K562 (cell line): Measurements from ENCODE around the gene MAGI1. TPM values are rescaled to one million over a fixed set of nuclear protein-coding genes. Genes with fewer than 3 reads are reported as not detected.

Source experiments
- ATAC-seq: fragments of 200-7000 bp; cut with Tn5 transposase; 3 replicates; pipeline ENCODE4 v1.9.1; 2020; ENCODE audit warnings: moderate library complexity
- BruUV-seq: library from RNA; stranded (reverse); fragments of 400-500 nt; replicated peaks from 2 replicates; lab custom pipeline; 2021; lab: Mats Ljungman, UMichigan
- CTCF ChIA-PET: fragments of 300-600 bp; formaldehyde crosslinking; extraction: SDS; loops from one replicate; lab custom pipeline; 2021; ENCODE audit warnings: low intra/inter-chr PET ratio; lab: Yijun Ruan, JAX
- POLR2A ChIA-PET: fragments of 300-600, 350-650 bp; sonication (Branson Sonifier 250); formaldehyde crosslinking; extraction: SDS; loops from one replicate; lab custom pipeline; 2021; ENCODE audit warnings: antibody characterized with exemption, inconsistent platforms; lab: Yijun Ruan, JAX
- DNase-seq, 4 experiments: peaks; one replicate each; pipeline versions ENCODE4 v3.0.0 to v3.0.0-alpha.2; 2011 to 2018; ENCODE audit warnings: low spot score in 3 of 4, mixed read lengths in 3 of 4; ENCODE audit errors: extremely low read depth in 1 of 4
- FAIRE-seq: peaks from 2 replicates; lab custom pipeline; 2011; peaks lifted over from hg19 to GRCh38; lab: Jason Lieb, UNC
- H2AFZ ChIP-seq: 2 replicates; pipeline ENCODE4 v1.6.0; 2011; ENCODE audit warnings: low read depth, low read length, control low read depth, inconsistent platforms
- H3K27ac ChIP-seq: fragments of 200-600 bp; 3 replicates; pipeline ENCODE4 v1.8.0; 2011; ENCODE audit warnings: low read depth, mild to moderate bottlenecking, control low read depth, inconsistent platforms, low read length, moderate library complexity, mixed read lengths; ENCODE audit errors: extremely low read depth
- H3K27me3 ChIP-seq, 2 experiments: fragments of 300-600 bp in 1 of 2; 2 replicates in 1 of 2; 3 replicates in 1 of 2; pipeline versions ENCODE4 v1.6.0 to v1.8.0; 2011; ENCODE audit warnings: inconsistent platforms in 2 of 2, low read length in 2 of 2, mild to moderate bottlenecking in 1 of 2, mixed read lengths in 1 of 2, moderate library complexity in 1 of 2; ENCODE audit not compliant: control insufficient read depth in 2 of 2, insufficient read depth in 2 of 2
- H3K36me3 ChIP-seq: fragments of 300-600 bp; 3 replicates; pipeline ENCODE4 v1.8.0; 2011; ENCODE audit warnings: mild to moderate bottlenecking, low read length, inconsistent platforms; ENCODE audit not compliant: control insufficient read depth, insufficient read depth
- H3K4me1 ChIP-seq, 2 experiments: fragments of 200-600 bp in 1 of 2; replicated peaks in 1 of 2; 2 replicates in 1 of 2; 3 replicates in 1 of 2; pipeline versions ENCODE4 v1.5.1 to v1.8.0; 2011; ENCODE audit warnings: inconsistent platforms in 2 of 2, low read length in 2 of 2, mild to moderate bottlenecking in 1 of 2, mixed read lengths in 1 of 2, moderate library complexity in 1 of 2; ENCODE audit not compliant: control insufficient read depth in 2 of 2, insufficient read depth in 2 of 2
- H3K4me2 ChIP-seq: 2 replicates; pipeline ENCODE4 v1.6.1; 2011; ENCODE audit warnings: low read length, control low read depth, inconsistent platforms, mixed read lengths; ENCODE audit not compliant: insufficient read depth
- H3K4me3 ChIP-seq: fragments of 200-600 bp; sonication (generic), shearing (Covaris generic); 2 replicates; pipeline ENCODE4 v1.5.1; 2016; ENCODE audit warnings: control low read depth, inconsistent platforms
- H3K79me2 ChIP-seq: fragments of 200-600 bp; 3 replicates; pipeline ENCODE4 v1.8.0; 2011; ENCODE audit warnings: low read length, inconsistent platforms; ENCODE audit not compliant: control insufficient read depth, insufficient read depth
- H3K9ac ChIP-seq, 2 experiments: 2 replicates each; pipeline versions ENCODE4 v1.6.0 to v1.6.1; 2011; ENCODE audit warnings: low read depth in 2 of 2, low read length in 2 of 2, control low read depth in 1 of 2, inconsistent platforms in 1 of 2, mild to moderate bottlenecking in 1 of 2, mixed read lengths in 1 of 2; ENCODE audit not compliant: insufficient read depth in 1 of 2
- H3K9me1 ChIP-seq: one replicate; pipeline ENCODE4 v1.6.0; 2011; ENCODE audit warnings: inconsistent platforms, mild to moderate bottlenecking, low read length, moderate library complexity; ENCODE audit not compliant: control insufficient read depth, insufficient read depth
- H3K9me3 ChIP-seq: replicated peaks from 2 replicates; pipeline ENCODE4 v1.5.1; 2011; ENCODE audit warnings: low read depth, low read length, inconsistent platforms; ENCODE audit not compliant: control insufficient read depth, insufficient read depth
- H4K20me1 ChIP-seq: replicated peaks from 2 replicates; pipeline ENCODE4 v1.6.1; 2011; ENCODE audit warnings: low read length, inconsistent platforms, mixed read lengths; ENCODE audit not compliant: control insufficient read depth, insufficient read depth
- MBD2 ChIP-seq: sonication (generic); IDR thresholded peaks from 2 replicates; pipeline ENCODE4 v1.6.1; 2016; ENCODE audit warnings: low read depth, borderline replicate concordance
- MECOM ChIP-seq: fragments of 250-450 bp; sonication (Bioruptor Pico); IDR thresholded peaks from 2 replicates; pipeline ENCODE4 v1.8.0; 2022; ENCODE audit warnings: inconsistent platforms
- PCBP1 ChIP-seq: fragments of 200-400 bp; formaldehyde crosslinking; IDR thresholded peaks from 2 replicates; pipeline ENCODE4 v1.6.1; 2018; ENCODE audit warnings: mild to moderate bottlenecking, low read depth, low read length; ENCODE audit not compliant: poor library complexity, severe bottlenecking
- PHB ChIP-seq: fragments of 250-450 bp; sonication (Bioruptor Pico); IDR thresholded peaks from 2 replicates; pipeline ENCODE4 v1.5.0; 2021
- PHB2 ChIP-seq: fragments of 450-650 bp; IDR thresholded peaks from 2 replicates; pipeline ENCODE4 v1.6.1; 2017; ENCODE audit warnings: low read depth
- PTTG1 ChIP-seq: fragments of 450-650 bp; IDR thresholded peaks from 2 replicates; pipeline ENCODE4 v1.6.1; 2016; ENCODE audit warnings: low read depth, mild to moderate bottlenecking, missing genetic modification characterization, missing compliant biosample characterization
- SRSF3 ChIP-seq: fragments of 200-400 bp; formaldehyde crosslinking; IDR thresholded peaks from 2 replicates; pipeline ENCODE4 v1.6.1; 2016; ENCODE audit warnings: mild to moderate bottlenecking, low read length, moderate library complexity; ENCODE audit not compliant: insufficient read depth
- WGBS: fragments of 100-300 bp; shearing (Covaris generic); methylation state at CpG from one replicate; pipeline ENCODE4 v1.1.6; 2016; ENCODE audit warnings: low coverage, mixed read lengths; ENCODE audit not compliant: insufficient coverage; ENCODE audit errors: missing lambda C conversion rate; 5-methylcytosine and 5-hydroxymethylcytosine counted together
- in situ Hi-C: fragments of 300-500 bp; cut with MboI; formaldehyde crosslinking; loops from 4 replicates; pipeline ENCODE4 v1.15.0; 2018; ENCODE audit warnings: inconsistent platforms, mixed read lengths
- intact Hi-C: fragments of 100-400 bp; cut with micrococcal nuclease; formaldehyde crosslinking; loops from 2 replicates; pipeline ENCODE4 v1.14.2; 2022
- polyA plus RNA-seq, 8 experiments: library from polyadenylated mRNA; depleted of rRNA in 4 of 8; stranded (reverse) in 5 of 8; unstranded in 3 of 8; fragments of >200 nt; fragmentation: Nextera tagmentation in 2 of 8; fragmentation: Illumina TruSeq in 1 of 8; extraction: Ambion mirVana in 2 of 8; extraction: Trizol in 1 of 8; gene quantifications; 2 replicates each; pipeline versions ENCODE4 v1.2.1 to v1.2.3, GENCODE V29; 2011 to 2014; ENCODE audit warnings: inconsistent platforms in 1 of 8, missing spikeins in 1 of 8
- total RNA-seq, 7 experiments: library from RNA; depleted of rRNA in 6 of 7; stranded (reverse); fragments of >200 nt in 6 of 7; fragmentation: Illumina TruSeq in 2 of 7; extraction: Trizol in 2 of 7; gene quantifications; 2 replicates each; pipeline versions ENCODE4 v1.2.1 to v1.2.3, GENCODE V29; 2011 to 2021; ENCODE audit warnings: low replicate concordance in 1 of 7
- TF ChIP-seq, protein P1 (sequence below): fragments of 250-450 bp; sonication (Bioruptor Pico); IDR thresholded peaks from 2 replicates; pipeline ENCODE4 v1.5.1; 2021; ENCODE audit warnings: mild to moderate bottlenecking
- TF ChIP-seq, protein P2 (sequence below): fragments of 250-450 bp; sonication (Bioruptor Pico); IDR thresholded peaks from 2 replicates; pipeline ENCODE4 v1.8.0; 2021; ENCODE audit warnings: moderate library complexity, mild to moderate bottlenecking, inconsistent platforms

MAGI1 gene
- total and polyA plus RNA-seq, 9 of the 15 experiments (the other 6 are each of a cell fraction or from before 2014, with no cell fraction given) = 7.8 to 59.4 (median 43.2) TPM

DNA sequence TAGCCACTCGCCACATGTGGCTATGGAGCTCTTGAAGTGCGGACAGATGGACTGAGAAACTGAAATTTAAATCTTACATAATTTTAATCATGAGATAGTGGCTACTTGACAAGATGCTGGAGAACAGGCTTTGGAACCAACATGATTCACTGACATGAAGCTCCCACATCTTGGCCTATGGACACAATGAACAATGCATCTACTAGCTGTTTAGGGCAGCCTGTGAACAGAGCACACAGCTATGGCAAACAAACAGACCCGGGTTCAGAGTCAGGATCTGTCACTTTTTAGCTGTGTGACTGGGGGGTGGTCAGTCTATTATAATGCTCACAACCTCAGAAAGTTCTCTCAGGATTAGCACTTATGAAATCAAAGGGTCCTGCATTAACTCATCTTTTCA lies 616.6 kb downstream of the MAGI1 start:
- ChIA-PET POLR2A (interaction anchor here (1.0 kb wide), 1 partner anchor 17 kb away, joined by 3 read pairs; no protein-coding TSS in a partner anchor), CTCF (no interaction called here)
- Histone ChIP-seq H2AFZ (no peak overlapping the region), H3K79me2 (no peaks in the 10 kb centered on the region), H3K36me3 (peaks cover 32% of the 10 kb centered on the region; the same call in 1 of the 3 replicates), H4K20me1 (no peaks in the 10 kb centered on the region), H3K27me3 (no peaks in the 10 kb centered on the region), H3K9me1 (no peaks in the 10 kb centered on the region), H3K9me3 (no peaks in the 10 kb centered on the region), H3K4me2 (no peak overlapping the region), H3K9ac (no peak overlapping the region), H3K4me1 (no peaks in the 10 kb centered on the region), H3K4me3 (no peak overlapping the region), H3K27ac (no peak overlapping the region)
- intact Hi-C loops = no loop called here
- DNase-seq = no peak
- 69% methylated on average over 3 of the region's 3 CpGs for WGBS
- FAIRE-seq = no peak
- in situ Hi-C loops = loop anchor here (10.0 kb wide), 1 partner anchor 887 kb away; no protein-coding TSS in a partner anchor
- TF ChIP-seq, protein P1, sequence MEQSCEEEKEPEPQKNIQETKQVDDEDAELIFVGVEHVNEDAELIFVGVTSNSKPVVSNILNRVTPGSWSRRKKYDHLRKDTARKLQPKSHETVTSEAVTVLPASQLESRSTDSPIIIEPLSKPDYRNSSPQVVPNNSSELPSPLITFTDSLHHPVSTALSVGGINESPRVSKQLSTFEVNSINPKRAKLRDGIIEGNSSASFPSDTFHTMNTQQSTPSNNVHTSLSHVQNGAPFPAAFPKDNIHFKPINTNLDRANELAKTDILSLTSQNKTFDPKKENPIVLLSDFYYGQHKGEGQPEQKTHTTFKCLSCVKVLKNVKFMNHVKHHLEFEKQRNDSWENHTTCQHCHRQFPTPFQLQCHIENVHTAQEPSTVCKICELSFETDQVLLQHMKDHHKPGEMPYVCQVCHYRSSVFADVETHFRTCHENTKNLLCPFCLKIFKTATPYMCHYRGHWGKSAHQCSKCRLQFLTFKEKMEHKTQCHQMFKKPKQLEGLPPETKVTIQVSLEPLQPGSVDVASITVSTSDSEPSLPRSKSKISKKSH (CRISPR knock-in tag) = no peak
- no peak for ATAC-seq
- BruUV-seq = no TSS peak

DNA sequence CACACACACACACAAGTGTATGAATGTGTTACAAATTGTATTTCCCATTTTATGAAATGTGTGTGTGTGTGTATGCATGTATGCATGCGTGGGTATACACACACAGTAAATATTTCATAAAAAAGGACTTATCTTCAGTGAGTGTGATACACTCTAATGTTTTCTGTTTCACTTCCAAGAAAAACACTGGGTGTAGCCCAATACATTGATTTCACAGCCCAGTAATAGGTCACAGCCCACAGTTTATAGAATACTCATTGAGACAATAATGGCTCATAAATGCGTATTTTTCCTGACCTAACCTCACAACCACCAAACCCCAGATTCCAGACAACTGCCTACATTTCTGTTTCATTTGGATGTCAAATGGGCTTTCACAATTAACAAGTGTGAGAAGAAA lies 619.5 kb downstream of the MAGI1 start:
- no peak for ATAC-seq
- no peak for TF ChIP-seq PHB (CRISPR knock-in tag)
- no peak for TF ChIP-seq MECOM
- no peak for TF ChIP-seq MBD2
- TF ChIP-seq PTTG1 = no peak
- no peak for TF ChIP-seq PHB2
- TF ChIP-seq, protein P2, sequence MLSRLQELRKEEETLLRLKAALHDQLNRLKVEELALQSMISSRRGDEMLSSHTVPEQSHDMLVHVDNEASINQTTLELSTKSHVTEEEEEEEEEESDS = no peak
- no peak for TF ChIP-seq PCBP1
- no peak for TF ChIP-seq SRSF3
- no peak overlapping the region for H2AFZ ChIP-seq
- H4K20me1 ChIP-seq = no peaks in the 10 kb centered on the region
- H3K4me1 ChIP-seq = no peaks in the 10 kb centered on the region
- no peaks in the 10 kb centered on the region for H3K79me2 ChIP-seq
- intact Hi-C loops (no loop called here), in situ Hi-C loops (no loop called here)
- no peak overlapping the region for H3K27ac ChIP-seq
- H3K4me3 ChIP-seq = no peak overlapping the region
- H3K9me3 ChIP-seq = no peaks in the 10 kb centered on the region
- 64% methylated on average over 1 of the region's 2 CpGs for WGBS
- no peaks in the 10 kb centered on the region for H3K27me3 ChIP-seq
- ChIA-PET POLR2A (no interaction called here), CTCF (no interaction called here)
- no peak for DNase-seq
- no peak overlapping the region for H3K9ac ChIP-seq
- no TSS peak for BruUV-seq
- FAIRE-seq = no peak
- H3K4me2 ChIP-seq = no peak overlapping the region
- no peaks in the 10 kb centered on the region for H3K9me1 ChIP-seq
- H3K36me3 ChIP-seq = peaks cover 15% of the 10 kb centered on the region; the same call in 1 of the 3 replicates
